ENCODE data around the gene ETFBKMT. TPM values are rescaled to one million over a fixed set of nuclear protein-coding genes. Genes with fewer than 3 reads are reported as not detected.

ETFBKMT gene
- polyA plus RNA-seq, 1 donor from 2014 or later, result 1.7 TPM

GRCh38 chr12:31622038-31622437 lies 37.5 kb upstream of the ETFBKMT start:
- H3K27ac ChIP-seq (ENCODE audit: low read length), result no peak overlapping the region
- H2AFZ ChIP-seq (ENCODE audit: low read depth, low read length), result no peak overlapping the region
- no peaks in the 10 kb centered on the region for H3K36me3 ChIP-seq (ENCODE audit: insufficient read depth, low read length)
- H3K27me3 ChIP-seq (ENCODE audit: insufficient read depth, low read depth, low read length), result no peaks in the 10 kb centered on the region
- H4K20me1 ChIP-seq (ENCODE audit: insufficient read depth), result no peaks in the 10 kb centered on the region
- H3F3A ChIP-seq (ENCODE audit: insufficient read depth, low read length, poor library complexity, severe bottlenecking), result no peaks in the 10 kb centered on the region
- H3K79me2 ChIP-seq (replicated peaks; ENCODE audit: insufficient read depth, low read length), result no peaks in the 10 kb centered on the region
- no peaks in the 10 kb centered on the region for H3K9me2 ChIP-seq (ENCODE audit: insufficient read depth, low read length)
- no peak overlapping the region for H3K9ac ChIP-seq (ENCODE audit: low read length)
- TF ChIP-seq TAF1 (IDR thresholded peaks at IDR 0.05; ENCODE audit: low read depth), result no peak
- no peak for TF ChIP-seq EP300 (conservative IDR thresholded peaks at IDR 0.05; ENCODE audit: poor library complexity, severe bottlenecking)
- TF ChIP-seq REST (IDR thresholded peaks at IDR 0.05; ENCODE audit: borderline replicate concordance), result no peak
- TF ChIP-seq EZH2 (IDR thresholded peaks at IDR 0.05; ENCODE audit: borderline replicate concordance, insufficient read depth, low read length, poor library complexity, severe bottlenecking), result no peak
- no peak for TF ChIP-seq POLR2AphosphoS5 (IDR thresholded peaks at IDR 0.05)
- TF ChIP-seq CTCF (IDR thresholded peaks at IDR 0.05; ENCODE audit: poor library complexity, severe bottlenecking), result no peak
- TF ChIP-seq MXI1 (conservative IDR thresholded peaks at IDR 0.05; ENCODE audit: poor library complexity, severe bottlenecking), result no peak
- TF ChIP-seq RAD21 (conservative IDR thresholded peaks at IDR 0.05), result no peak
- no peak for TF ChIP-seq SMC3 (conservative IDR thresholded peaks at IDR 0.05; ENCODE audit: poor library complexity)
- no peak overlapping the region for H3K4me2 ChIP-seq (ENCODE audit: low read length)
- no peak overlapping the region for H3K4me3 ChIP-seq (ENCODE audit: low read length)
- no peaks in the 10 kb centered on the region for H3K9me3 ChIP-seq (ENCODE audit: low read length)

- no peak overlapping the region for H3K4me2 ChIP-seq (ENCODE audit: low read length)
- H3K27me3 ChIP-seq (ENCODE audit: insufficient read depth, low read depth, low read length), result no peaks in the 10 kb centered on the region
- no peak overlapping the region for H3K4me3 ChIP-seq (ENCODE audit: low read length)
- H4K20me1 ChIP-seq (ENCODE audit: insufficient read depth), result no peaks in the 10 kb centered on the region
- no peaks in the 10 kb centered on the region for H3K9me2 ChIP-seq (ENCODE audit: insufficient read depth, low read length)
- TF ChIP-seq SMC3 (conservative IDR thresholded peaks at IDR 0.05; ENCODE audit: poor library complexity) (no peak), RAD21 (conservative IDR thresholded peaks at IDR 0.05) (no peak), REST (IDR thresholded peaks at IDR 0.05; ENCODE audit: borderline replicate concordance) (no peak), CTCF (IDR thresholded peaks at IDR 0.05; ENCODE audit: poor library complexity, severe bottlenecking) (no peak), EP300 (conservative IDR thresholded peaks at IDR 0.05; ENCODE audit: poor library complexity, severe bottlenecking) (no peak), MXI1 (conservative IDR thresholded peaks at IDR 0.05; ENCODE audit: poor library complexity, severe bottlenecking) (no peak), TAF1 (IDR thresholded peaks at IDR 0.05; ENCODE audit: low read depth) (no peak), EZH2 (IDR thresholded peaks at IDR 0.05; ENCODE audit: borderline replicate concordance, insufficient read depth, low read length, poor library complexity, severe bottlenecking) (no peak), POLR2AphosphoS5 (IDR thresholded peaks at IDR 0.05) (no peak)
- H3K79me2 ChIP-seq (replicated peaks; ENCODE audit: insufficient read depth, low read length), result no peaks in the 10 kb centered on the region
- no peaks in the 10 kb centered on the region for H3F3A ChIP-seq (ENCODE audit: insufficient read depth, low read length, poor library complexity, severe bottlenecking)
- H3K27ac ChIP-seq (ENCODE audit: low read length), result no peak overlapping the region
- H3K9ac ChIP-seq (ENCODE audit: low read length), result no peak overlapping the region
- H3K36me3 ChIP-seq (ENCODE audit: insufficient read depth, low read length), result no peaks in the 10 kb centered on the region
- H3K9me3 ChIP-seq (ENCODE audit: low read length), result no peaks in the 10 kb centered on the region
- no peak overlapping the region for H2AFZ ChIP-seq (ENCODE audit: low read depth, low read length)
Observed at GRCh38 chr12:31626270-31626995, 33.1 kb upstream of the ETFBKMT start.

Data from neural cell (in vitro differentiated cells).